GM18519 (cell line): ENCODE measurements around the gene STAC2.

ENCODE experiments used
- ATAC-seq: cut with Tn5 transposase; IDR thresholded peaks from one replicate; pipeline ENCODE4 v1.9.1; 2021; ENCODE audit warnings: mild to moderate bottlenecking, moderate library complexity; ENCODE audit not compliant: unreplicated experiment, low FRiP score

Gene STAC2

DNA sequence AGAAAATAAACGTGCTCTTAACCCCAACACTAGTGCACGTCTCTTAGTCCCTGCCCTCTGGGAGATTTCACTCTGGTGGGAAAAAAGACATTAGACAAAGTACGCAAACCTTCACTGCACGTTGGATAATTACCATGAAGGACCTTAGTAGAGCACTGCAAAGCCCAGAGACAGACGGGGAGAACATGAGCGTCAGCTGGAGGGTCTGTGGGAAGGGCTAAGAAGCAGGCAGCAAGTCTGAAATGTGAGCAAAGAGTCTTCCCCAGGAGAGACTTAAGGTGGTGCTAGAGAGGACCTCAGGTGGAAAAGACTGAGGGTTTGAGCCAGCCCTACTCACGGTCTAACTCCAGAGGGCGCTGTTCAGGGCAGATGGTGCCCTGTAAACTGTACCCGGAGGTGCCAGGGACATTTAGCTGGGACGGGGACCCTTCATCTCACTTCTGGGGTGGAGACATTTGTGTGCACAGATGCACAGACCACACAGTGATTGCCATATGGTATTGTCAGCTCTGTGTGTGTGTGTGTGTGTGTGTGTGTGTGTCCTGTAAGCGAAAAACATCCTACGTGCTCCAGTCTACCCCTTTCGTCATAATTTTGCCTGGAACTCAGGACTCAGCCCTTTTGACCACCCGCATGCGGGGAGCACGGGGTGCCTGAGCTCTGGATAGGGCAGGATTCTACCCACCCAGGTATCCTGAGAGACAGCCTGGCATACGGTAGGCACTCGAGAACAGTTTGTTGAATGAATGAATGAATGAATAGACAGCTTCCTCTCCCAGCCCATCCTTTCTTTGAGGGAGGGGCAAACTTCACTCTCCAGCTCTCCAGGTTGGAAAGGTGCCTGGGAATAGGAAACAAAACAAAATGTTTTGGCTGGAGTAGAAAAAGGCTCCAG lies 10.1 kb upstream of the STAC2 start:
- ATAC-seq, result no peak

DNA sequence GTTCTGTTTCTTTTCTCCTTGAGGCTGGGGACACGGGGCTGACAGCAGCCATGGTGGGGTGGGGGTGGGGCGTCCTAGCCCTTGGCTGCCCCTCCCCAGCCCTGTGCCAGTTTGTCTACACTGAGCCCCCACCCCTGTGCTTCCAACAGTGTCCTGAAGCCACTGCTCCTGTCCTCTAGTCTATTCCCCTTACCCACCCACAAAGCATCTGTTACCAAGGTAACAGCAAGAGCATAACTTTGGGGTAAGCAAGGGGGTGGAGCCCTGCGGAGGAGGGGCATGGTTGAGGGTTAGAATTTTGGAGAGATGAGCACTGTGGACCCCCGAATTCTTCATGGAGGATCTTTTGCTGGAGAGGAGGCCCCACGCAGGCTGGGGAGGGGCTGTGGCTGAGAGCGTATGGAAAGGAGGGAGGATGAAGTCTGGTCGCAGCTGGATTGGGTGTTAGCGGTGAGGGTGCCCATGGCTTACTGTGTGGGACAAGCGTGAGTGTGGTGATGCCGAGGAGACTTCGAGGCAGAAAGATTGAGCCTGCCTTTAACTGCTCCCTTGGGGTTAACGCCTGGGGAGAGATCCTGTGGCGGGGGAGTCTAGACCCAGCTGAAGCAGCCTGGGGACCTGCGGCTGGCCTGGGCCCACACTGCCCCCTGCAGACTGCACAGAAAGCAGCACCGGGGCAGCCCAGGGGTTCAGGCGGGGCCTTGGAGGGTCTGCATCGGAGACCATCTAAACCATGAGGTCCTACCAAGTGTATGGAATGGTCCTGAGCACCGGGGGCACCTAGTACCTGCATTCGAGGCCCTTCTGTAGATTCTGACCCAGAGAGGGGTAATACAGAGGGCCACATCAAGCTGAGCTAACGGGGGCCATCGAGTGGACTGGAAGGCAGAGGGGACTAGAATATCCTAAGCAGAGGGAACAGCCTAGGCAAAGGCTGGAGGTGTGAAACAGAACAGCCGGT lies 6.1 kb upstream of the STAC2 start:
- ATAC-seq, result no peak

DNA sequence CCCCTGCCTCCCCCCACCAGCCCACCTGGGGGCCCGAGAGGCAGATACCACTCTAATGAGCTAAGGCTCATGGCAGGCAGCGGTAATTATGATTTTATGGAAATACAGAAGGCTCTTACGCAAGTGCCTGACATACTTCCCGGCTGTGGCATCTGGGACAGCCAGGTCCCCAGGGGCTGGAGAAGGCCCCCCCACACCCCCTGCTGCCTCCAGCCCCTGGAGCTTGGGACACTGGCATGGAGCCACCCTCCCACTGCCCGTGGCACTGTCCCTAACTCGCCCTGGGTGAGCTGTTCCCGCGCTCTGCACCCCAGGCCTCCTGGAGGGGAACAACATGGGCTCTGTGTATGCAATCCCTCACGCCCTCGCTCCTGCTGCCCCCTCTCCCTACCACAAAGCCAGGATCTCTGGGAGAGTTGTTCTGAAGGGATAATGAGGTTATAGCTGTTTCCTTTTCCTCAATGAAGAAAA lies 5.4 kb upstream of the STAC2 start:
- no peak for ATAC-seq

DNA sequence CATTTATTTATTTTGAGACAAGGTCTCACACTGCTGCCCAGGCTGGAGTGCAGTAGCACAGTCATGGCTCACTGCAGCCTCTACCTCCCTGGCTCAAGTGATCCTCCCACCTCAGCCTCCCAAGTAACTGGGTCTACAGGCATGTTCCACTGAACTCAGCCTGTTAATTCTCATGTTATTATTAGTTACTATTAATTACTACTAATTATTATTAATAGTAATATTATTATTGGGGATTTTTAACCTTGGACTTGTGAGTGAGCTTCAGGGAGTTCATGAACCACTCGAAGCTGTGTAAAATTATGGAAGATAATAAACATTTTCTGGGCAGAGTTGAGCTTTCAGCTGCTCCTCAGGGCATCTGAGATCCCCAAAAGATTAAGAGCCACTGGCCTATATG lies 4.6 kb upstream of the STAC2 start:
- ATAC-seq, result no peak

DNA sequence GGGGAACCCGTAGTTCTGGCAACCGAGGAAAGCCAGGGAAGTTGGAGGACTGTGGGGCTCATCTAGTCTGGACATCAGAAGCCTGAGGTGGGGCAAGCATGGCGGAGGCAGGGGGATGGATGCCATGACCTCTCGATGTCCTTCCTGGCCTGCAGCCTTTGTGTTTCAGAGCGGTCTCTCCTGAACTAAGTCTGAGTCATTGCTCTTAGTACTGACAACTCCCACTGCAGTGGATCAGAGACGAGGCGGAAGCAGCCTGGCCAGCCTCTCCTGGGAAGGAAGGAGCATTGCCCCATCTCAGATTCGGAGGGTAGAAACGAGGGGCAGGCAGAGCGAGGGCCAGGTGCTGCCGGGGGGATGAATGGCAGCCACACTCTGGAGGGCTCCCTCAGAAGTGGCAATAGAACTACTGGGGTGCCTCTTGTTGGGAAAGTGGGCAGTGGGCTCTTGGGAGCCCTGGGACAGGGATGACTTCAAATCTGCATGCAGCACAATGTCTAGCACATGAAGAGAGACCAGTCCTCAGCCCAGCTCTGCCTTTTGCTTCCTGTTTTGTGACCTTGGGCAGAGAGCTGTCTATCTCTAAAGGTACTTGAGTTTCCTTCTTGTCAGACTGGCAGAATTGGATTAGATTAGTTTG lies 3.6 kb upstream of the STAC2 start:
- ATAC-seq, result no peak

DNA sequence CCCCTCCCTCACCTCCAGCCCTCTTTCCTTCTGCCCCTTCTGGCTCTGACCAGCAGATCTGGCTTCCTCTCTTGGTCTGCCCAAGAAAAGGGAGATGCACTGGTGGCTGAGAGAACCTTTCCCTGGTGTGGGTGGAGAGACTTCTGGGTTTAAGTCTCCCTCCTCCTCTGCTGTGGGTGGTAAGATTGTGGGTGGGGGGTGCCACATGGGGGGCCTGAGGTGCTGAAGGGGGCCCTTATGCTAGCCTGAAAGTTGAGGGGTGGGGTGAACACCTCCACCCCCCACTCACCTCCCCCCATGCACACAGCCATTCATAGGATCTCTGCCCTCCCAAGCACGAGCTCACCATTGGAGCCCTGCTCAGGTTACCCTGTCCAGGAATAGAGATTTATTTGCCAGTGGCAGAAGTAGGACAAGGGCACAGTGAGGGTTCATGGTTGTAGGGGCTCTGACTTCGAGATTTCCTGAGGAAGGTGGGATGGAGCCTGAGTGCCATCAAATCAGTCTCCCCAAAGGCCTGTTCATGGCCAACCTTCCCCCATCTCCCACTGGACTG lies 1.7 kb upstream of the STAC2 start:
- no peak for ATAC-seq

DNA sequence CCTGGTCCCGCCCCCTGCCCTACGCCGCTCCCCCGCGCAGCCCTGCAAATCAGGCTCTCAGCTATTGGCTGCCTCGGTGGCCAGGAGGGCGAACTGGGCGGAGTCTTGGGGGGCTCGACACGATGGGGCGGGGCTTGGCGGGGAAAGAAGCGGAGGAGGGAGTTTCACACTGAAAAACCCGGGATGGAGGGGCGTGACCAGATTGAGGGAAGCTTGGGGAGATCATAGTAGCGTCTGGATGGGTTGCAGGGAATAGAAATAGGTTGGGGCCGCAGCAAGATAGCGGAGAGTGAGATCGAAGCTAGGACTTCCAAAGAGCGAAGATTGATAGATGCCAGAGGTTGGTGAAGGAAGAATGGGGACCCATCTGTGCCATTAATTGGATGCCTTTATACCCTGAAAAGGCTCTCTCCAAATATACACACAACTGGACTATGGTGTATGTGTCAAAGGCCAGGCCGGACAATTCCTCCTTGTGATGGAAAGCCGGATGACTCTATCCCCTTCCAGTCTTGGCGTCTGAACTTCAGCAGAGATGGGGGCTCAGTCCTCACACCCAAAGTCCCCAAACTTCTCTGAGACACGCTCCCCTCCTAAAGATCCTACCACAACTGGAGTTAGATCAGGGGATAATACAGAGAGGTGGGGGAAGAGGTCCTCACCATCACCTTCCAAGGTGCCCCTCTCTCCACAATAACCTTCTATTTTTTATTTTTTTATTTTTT lies 376 bp upstream of the STAC2 start:
- no peak for ATAC-seq

DNA sequence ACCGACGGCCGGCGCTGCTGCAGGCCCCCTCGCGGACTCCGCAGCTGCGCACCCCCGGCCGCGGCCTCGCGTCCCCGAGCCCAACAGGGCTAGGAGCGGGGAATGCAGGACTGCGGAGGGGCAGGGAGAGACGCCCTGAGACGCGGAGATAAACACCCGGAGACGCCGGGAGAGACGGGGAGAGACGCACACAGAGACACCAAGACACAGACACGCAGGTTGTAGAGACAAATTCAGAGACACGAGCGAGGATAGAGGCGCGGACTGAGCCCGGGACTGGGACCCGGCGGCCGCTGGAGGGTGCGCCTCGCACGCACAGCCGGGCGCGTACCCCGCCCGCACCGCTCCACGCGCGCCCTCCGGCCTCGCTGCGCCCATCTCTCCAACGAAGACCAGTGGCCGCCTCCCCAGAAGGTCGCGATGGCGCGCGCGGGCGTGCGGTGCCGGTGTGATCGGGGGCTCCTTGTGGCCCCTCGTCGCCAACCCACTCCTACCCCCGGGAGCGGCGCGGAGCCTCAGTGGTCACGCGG lies 902 bp downstream of the STAC2 start:
- ATAC-seq, result no peak

DNA sequence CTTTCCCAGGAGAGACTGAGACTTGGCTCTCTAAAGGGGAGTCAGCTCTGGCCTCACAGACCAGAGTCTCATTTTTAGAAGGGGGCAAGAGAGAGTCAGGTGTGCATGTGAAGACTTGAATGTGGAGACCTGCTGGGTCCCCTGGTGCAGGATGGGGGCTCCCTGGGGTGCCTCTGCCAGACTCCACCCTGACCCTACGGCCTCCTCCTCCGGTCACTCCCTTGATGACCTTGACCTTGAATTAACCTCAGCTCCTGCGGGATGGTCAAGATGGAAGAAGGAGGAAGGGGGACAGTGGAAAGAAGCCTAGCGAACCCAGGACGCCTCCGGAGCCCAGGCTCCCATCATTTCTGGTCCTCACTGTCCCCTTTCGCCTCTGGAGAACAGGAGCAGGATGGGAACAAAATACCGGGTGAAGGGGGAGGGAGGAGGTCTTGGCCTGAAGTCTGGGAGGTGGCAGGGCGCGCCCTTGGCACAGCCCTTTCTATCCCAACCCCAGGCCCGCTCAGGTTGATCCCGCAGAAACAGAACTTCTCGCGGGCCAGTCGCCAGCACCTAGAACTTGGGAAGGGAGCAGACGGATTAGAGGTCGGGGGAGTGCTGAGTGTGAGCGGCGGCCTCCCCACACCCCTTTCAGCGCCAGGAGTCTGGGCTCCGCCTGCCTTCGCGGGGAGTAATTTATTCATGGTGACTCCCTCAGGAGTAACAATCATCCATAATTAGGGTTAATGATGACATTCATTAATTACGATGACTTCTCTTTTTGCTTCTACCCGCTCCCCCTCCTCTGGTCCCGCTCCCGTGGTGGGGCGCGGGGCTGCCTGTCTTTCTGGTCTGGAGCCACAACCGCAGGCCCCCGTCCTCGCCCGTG lies 1.6 kb downstream of the STAC2 start:
- no peak for ATAC-seq

DNA sequence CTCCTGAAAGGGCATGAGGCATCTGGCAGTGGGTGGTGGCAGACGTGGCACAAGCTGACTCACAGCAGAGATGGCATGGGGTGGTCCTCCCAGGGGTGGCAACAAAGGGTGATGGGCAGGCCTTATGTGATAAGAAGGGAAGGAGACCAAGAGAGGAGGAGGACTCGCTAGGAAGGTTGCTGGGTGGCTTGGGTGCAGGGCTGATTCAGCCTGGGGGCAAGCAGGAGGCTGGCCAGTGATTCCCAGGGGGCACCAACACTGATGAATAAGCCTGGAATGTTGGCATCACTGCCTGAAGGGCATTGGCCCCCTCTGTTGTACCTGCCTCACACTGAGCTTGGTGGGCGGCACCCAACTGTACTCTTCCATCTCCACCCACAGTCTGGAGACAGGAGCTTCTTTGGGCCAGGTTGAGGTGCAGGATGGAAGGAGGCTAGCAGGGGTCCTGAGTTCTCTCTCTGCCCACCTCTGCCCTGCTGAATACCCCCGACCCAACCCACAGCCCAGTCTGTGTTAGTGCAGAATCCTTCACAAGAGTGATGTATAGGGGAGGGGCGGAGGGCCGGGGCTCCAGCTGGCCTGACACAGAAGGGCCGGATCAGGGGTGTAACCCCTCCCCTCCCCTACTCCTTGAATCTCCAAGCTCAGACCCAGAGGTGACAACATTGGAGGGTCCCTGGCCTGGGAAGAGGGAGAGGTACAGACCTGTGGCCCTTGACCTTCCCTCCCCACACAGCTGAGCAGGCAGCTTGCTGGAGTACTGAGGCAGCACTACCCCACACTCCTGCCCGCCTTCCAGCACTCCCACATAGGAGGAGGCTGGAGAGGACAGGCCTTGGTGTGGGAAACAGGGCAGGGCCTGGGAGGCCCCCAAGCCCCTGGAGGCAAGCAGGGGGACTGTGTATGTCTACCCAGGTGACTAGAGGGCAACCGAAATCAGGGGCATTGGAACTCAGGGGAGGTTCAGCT lies 2.6 kb downstream of the STAC2 start:
- no peak for ATAC-seq

DNA sequence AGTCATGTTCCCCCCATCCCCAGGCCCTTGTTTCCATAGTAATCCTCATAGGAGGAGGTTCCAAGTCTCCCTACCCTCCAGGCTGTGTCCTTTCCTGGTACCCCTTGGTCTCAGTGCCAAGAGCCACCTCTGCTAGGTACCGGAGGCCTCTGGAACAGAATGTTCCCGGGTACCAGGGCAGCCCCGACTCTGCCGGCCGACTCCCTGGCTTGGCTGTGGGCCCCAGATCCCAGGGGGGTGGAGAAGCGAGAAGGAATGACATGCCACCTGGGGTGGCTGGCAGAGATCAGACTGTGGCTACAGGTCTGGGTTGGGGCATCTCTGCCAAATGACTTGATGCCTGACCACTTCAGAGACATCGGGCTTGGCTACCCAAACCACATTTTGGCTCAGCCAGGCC lies 3.6 kb downstream of the STAC2 start:
- ATAC-seq, result no peak

DNA sequence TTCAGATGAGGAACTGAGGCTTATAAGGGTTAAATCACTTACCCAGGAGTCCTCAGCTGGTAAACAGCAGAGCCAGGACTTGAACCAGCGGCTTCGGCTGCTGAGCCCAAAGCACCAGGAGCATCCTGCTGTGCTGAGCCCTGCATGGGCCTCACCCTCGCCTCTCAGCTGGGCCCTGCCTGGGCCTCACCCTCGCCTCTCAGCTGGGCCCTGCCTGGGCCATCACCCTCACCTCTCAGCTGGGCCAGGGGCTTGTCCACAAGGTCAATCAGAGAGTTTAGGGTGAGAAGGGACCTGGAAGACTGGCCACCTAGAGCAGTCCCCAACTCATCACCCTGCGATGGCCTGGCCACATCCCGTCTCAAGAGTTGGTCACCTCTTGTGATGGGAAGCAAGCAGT lies 4.2 kb downstream of the STAC2 start:
- ATAC-seq, result no peak

DNA sequence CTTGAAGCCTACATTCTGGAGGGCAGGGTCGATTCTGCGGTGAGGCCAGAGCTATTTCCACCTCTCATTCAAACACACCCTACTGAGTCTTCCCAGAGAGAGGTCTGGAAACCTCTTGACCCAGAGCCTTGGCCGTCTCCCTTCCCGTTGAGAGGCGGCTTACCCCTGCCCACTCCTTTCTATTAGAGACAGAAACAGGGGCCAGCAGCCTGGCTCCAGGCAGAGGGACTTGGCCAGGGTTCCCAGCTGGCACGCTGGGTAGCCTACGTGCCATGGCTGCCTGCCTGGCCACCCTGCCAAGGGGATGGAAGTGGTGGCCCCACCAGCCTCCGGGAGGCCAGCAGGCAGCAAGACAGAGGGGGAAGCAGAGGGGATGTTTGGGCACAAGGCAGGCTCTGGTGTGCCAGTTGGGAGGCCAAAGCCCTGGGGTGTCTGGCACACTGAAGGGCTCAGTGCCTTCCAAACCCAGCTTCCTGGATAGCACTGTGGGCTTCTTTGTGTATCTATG lies 6.0 kb downstream of the STAC2 start:
- ATAC-seq, result no peak

DNA sequence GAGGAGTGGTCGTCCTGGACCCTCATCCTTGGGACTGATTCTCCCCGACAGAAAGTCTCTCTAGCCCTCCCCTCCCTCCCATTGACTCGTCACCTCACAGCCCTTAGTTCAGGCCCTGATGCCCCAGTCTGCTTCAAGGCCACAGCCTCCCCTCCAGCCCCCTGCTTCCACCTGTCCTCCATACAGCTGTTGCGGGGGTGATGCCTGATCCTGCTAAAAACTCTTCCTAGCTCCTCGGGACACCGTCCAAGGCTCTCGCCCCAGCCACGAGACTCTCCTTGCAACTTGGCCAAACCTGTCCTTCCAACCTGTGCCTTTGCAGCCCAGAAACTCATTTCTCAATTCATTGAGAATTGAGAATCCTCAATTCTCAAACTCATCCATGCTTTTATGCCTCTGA lies 6.8 kb downstream of the STAC2 start:
- no peak for ATAC-seq

DNA sequence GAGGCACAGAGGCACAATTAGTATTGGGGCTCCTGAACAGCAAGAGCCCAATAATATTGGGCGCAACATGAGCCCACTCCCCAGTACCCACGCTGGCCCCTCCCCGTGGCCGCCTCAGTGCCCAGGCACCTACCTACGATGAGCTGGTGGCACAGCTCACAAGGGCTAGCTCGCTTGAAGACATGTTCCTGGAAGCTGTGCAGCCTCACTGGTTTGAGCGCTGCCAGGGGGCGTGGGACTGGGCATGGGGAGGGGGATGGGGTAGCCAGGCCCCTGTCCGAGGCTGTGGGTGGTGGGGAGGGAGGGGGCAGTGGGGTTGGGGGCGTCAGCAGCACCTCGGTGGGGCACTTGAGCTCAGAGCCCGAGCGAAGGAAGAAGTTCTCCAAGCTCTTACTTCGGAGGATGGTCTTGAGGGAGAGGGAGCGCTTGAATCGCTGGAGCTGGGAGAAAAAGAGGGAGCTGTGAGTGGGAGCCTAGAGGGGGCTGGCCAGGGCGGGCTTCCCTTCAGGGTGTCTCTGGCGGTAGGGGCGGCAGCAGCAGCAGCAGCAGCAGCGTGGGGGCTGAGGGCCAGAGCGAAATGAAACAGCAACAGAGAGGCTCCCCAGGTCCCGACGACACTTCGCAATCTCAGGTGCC lies 7.9 kb downstream of the STAC2 start:
- no peak for ATAC-seq

DNA sequence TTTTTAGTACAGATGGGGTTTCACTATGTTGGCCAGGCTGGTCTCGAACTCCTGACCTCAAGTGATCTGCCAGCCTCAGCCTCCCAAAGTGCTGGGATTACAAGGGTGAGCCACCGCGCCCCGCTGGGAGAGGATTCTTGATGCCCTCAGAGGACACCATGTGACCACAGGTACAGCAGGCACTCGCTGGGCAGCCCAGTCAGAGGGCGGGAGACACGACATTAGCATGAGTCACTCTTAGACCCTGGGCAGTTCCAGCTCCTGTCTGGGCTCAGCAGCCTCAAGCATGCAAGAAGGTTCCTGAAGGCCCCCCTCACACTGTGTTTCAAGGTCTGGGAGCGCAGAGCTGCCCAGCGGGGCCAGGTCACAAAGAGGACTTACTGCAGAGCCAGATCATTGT lies 11.9 kb downstream of the STAC2 start:
- no peak for ATAC-seq
